ENCODE data around the gene ZNF577.

DNA sequence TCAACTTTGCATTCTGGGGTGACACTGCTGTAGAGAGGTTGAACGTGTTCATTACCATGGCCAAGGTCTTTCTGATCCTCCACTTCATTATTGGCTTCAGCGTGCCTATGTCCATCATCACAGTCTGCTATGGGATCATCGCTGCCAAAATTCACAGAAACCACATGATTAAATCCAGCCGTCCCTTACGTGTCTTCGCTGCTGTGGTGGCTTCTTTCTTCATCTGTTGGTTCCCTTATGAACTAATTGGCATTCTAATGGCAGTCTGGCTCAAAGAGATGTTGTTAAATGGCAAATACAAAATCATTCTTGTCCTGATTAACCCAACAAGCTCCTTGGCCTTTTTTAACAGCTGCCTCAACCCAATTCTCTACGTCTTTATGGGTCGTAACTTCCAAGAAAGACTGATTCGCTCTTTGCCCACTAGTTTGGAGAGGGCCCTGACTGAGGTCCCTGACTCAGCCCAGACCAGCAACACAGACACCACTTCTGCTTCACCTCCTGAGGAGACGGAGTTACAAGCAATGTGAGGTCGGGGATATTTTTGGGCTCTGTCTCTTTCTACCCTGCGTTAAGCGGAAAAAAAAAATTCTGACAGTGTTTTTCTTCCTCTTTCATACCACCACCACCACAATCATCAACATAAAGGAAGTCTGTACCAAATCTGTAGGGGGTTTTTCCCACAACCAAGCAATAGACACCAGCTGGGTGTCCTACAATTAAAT, 63.3 kb downstream of the ZNF577 start:
- TF ChIP-seq, protein P1, sequence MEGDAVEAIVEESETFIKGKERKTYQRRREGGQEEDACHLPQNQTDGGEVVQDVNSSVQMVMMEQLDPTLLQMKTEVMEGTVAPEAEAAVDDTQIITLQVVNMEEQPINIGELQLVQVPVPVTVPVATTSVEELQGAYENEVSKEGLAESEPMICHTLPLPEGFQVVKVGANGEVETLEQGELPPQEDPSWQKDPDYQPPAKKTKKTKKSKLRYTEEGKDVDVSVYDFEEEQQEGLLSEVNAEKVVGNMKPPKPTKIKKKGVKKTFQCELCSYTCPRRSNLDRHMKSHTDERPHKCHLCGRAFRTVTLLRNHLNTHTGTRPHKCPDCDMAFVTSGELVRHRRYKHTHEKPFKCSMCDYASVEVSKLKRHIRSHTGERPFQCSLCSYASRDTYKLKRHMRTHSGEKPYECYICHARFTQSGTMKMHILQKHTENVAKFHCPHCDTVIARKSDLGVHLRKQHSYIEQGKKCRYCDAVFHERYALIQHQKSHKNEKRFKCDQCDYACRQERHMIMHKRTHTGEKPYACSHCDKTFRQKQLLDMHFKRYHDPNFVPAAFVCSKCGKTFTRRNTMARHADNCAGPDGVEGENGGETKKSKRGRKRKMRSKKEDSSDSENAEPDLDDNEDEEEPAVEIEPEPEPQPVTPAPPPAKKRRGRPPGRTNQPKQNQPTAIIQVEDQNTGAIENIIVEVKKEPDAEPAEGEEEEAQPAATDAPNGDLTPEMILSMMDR (IDR thresholded peaks at IDR 0.05) = no peak
- TF ChIP-seq POLR2A (IDR thresholded peaks at IDR 0.05) = no peak
